Measurements from ENCODE around the gene TBC1D13. TPM values are rescaled to one million over a fixed set of nuclear protein-coding genes. Genes with fewer than 3 reads are reported as not detected.

Gene TBC1D13
- total RNA-seq, 2 experiments from 2014 or later, result 18.7 to 19.6 TPM

DNA sequence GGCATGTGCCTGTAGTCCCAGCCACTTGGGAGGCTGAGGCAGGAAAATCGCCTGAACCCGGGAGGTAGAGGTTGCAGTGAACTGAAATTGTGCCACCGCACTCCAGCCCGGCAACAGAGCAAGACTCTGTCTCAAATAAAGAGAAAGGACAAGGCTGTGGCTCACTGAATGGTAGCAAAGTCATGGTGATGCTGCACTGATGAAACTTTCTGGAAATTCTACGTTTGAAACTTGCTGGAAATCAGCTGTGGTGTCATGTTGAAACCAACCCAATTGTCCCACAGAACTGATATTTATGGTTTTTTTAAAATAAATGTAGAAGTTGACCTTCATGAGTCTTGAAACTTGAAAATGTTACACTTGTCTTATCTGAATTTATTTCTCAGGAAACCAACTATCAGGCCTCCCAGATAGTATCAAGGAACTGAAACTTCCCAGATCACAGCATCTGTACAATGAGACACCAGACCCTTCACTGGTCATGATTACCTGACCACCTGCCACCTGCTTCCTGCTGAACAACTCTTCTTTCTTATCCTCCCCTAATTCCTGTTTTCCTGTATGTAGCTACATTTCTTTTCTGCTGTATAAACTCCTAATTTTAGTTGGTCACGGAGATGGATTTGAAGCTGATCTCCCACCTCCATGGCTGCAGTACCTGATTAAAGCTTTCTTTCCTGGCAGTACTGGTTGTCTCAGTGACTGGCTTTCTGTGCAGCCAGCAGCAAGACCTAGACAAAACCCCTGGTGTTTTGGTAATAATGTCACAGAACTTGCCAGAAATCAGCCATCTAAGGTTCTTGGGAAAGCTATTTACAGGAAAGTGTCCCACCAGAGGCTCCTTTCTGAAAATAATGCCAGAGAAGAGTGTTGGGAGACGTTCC lies 5.6 kb upstream of the TBC1D13 start:
- POLR2A ChIA-PET, result no interaction called here
- CTCF ChIA-PET, result interaction anchor here (0.6 kb wide), 2 partner anchors 176 to 332 kb away, joined by 3 read pairs; no protein-coding TSS in a partner anchor

DNA sequence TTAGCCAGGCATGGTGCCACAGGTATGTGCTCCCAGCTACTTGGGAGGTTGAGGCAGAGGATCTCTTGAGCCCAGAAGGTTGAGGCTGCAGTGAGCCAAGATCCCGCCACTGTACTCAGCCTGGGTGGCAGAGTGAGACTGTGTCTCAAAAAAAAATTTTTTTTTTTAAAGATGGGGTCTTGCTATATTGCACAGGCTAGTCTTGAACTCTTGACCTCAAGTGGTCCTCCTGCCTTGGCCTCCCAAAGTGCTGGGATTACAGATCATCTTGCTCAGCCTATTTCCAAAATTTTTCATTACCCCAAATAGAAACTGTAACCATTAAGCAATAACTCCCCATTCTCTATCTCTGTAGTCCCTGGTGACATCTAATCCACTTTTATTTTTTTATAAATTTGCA lies 4.4 kb upstream of the TBC1D13 start:
- CTCF ChIA-PET, result interaction anchor here (1.0 kb wide), 1 partner anchor 344 kb away, joined by 3 read pairs; no protein-coding TSS in a partner anchor
- POLR2A ChIA-PET, result no interaction called here

DNA sequence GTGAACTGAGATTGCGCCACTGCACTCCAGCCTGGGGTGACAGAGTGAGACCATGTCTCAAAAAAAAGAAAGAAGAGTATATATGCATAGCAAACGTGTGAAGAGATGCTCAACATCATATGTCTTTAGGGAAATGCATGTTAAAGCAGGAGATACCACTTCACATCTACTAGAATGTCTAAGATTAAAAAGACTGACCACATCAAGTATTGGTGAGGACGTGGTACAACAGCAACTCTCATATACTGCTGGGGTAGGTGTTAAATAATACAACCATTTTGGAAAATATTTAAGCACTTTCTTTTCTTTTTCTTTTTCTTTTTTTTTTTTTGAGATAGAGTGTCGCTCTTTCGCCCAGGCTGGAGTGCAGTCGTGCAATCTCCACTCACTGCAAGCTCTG lies 1.6 kb upstream of the TBC1D13 start:
- ChIA-PET CTCF (interaction anchor here (0.6 to 0.7 kb wide), 2 partner anchors 17 to 151 kb away, joined by 3 read pairs; no protein-coding TSS in a partner anchor), POLR2A (interaction anchor here (0.6 kb wide), 1 partner anchor 8 kb away, joined by 3 read pairs; no protein-coding TSS in a partner anchor)

DNA sequence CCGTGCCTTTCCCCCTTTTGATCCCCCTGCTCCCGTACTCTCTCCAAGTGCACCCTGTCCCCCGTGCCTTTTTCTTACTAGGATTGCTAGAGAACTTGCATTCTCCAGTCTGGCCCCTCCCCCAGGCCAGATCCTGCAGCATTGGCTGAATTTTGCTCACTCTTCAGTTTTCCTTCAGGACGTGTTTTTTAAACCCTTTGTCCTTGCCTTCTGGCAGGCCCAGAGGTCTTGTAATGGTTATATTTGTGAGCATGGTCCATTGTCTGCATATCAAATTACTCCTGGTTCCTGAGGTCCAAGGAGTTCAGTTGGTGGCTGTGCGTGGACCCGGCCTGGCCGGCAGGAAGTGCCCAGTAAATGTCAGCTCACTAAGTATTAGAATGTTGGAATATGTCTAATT lies 606 bp downstream of the TBC1D13 start:
- ChIA-PET CTCF (interaction anchor here (1.5 kb wide), 1 partner anchor 12 kb away, joined by 3 read pairs; no protein-coding TSS in a partner anchor), POLR2A (no interaction called here)

DNA sequence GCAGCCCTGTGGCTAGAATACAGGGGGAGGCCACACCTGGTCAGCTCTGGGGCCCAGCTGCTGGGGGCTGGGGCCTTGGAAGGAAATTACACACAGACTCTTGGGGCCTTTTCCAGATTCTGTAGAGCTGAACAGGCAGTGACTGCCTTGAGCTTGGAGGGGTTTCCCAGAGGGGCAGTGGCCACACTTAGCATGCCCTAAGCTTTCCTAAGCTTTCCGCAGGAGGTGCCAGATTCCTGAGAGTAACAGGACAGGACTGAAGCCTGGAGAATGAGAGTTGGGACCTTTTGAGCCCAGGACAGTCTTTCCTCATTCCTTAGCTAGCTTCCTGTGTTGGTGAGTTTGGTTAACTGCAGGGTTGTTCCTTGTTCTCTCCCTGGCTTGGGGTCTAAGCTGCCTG lies 1.4 kb downstream of the TBC1D13 start:
- POLR2A ChIA-PET, result interaction anchor here (0.6 to 0.7 kb wide), 2 partner anchors 19 to 369 kb away, joined by 3 read pairs; no protein-coding TSS in a partner anchor
- CTCF ChIA-PET, result interaction anchor here (0.7 to 1.5 kb wide), 3 partner anchors 13 to 140 kb away, joined by 3 to 6 read pairs (median 4); partner anchors contain the start of gene PKN3

DNA sequence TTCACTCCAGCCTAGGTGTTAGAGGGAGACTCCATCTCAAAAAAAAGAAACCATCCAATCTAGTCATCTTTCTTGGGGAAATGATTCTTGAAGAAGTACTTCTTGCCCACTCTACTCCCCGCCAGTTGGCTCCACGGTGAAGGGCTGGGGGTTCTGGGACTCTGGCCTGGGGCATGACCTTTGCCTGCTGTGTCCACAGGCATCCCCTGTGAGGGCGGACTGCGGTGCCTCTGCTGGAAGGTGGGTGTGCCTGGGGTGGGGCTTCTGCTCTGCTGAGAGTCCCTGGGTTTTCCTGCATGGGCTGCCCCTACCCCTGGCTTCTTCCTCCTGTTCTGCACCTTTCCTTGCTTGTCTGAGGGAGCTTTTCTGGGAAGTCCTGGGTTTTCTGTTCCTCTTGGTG lies 3.5 kb downstream of the TBC1D13 start:
- POLR2A ChIA-PET, result no interaction called here

DNA sequence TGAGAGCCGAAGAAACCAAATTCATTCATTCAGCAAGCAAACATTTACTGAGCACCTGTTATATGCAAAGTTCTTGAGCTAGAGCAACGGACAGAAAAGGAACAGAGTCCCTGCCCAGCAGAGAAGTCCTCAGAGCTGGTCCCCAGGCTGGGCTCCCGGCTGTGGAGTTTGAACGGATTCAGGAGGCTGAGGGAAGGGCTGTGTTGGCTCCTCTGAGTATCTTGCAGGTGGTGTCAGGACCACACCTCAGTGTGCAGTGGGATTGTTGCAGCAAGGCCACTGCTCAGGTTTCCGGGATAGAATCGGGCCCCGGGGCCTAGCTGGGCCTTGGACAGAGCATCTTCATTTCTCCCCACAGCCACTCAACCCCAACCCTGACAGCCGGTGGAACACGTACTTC lies 5.1 kb downstream of the TBC1D13 start:
- ChIA-PET CTCF (no interaction called here), POLR2A (interaction anchor here (1.2 kb wide), 1 partner anchor 19 kb away, joined by 3 read pairs; no protein-coding TSS in a partner anchor)

More for the DNA sequence above, 3.5 kb downstream of the TBC1D13 start:
- CTCF ChIA-PET, result no interaction called here

DNA sequence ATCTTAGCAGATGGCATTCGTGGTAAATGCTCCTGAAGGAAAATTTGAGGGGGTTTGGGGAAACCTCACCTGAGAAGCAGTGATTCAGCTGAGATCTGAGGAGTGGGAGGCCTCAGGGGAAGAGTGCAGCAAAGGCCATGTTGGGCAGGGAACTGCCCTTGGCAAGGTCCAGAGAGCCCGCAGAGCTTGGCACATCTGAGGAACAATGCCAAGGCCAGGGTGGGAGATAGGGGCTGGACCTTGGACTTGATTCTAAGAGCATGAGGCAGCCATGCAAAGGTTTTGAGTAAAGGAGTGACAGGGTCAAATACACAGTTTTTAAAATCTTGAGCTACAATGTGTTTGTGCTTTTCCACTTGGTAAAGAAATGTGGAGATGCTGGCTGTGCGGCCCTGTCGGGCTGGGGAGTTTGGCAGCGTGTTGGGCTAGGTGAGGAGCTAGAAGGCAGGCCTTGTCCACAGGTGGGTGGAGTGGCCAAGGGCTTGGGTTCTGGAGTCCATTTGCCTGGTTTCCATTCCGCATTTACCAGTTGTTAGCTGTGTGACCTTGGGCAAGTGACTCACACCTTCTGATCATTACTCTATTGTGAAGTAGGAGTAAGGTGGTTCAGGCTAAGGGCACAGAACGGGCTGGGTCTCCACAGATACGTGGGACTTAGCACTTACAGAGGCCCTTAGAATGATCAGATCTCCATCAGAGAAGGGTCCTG lies 6.1 kb downstream of the TBC1D13 start:
- POLR2A ChIA-PET, result no interaction called here
- CTCF ChIA-PET, result interaction anchor here (0.6 kb wide), 1 partner anchor 865 kb away, joined by 4 read pairs; no protein-coding TSS in a partner anchor

DNA sequence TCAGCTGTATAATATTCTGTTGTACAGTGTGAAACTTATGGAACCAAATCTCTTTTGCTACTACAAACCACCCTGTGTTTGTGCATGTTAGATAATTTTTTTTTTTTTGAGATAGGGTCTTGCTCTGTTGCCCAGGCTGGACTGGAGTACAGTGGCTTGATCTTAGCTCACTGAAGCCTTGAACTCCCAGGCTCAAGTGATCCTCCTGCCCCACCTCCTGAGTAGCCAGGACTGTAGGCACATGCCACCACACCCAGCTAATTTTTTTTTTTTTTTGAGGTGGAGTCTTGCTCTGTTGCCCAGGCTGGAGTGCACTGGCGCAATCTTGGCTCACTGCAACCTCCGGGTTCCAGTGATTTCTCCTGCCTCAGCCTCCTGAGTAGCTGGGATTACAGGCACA lies 7.9 kb downstream of the TBC1D13 start:
- POLR2A ChIA-PET, result interaction anchor here (0.6 kb wide), 1 partner anchor 336 kb away, joined by 4 read pairs; no protein-coding TSS in a partner anchor

DNA sequence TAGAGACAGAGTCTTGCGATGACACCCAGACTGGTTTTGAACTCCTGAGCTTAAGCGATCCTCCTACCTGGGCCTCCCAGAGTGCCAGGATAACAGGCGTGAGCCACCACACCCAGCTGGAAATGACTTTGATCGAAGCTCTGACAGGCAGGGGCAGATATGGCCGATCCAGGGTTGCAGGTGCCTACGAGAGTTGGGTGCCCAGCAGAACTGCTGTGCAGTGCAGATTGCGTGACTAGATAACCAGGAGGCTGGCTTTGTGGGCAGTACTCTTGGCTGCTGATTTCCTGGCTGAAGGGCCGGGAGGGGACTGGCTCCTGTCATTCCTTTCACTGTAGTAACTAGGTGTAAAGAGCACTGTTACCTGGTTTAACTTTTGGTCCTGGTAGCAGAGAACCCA lies 11.8 kb downstream of the TBC1D13 start:
- ChIA-PET POLR2A (no interaction called here), CTCF (interaction anchor here (0.8 kb wide), 1 partner anchor 19 kb away, joined by 7 read pairs; the partner anchor contains the start of gene ENDOG)

More for the DNA sequence above, 7.9 kb downstream of the TBC1D13 start:
- CTCF ChIA-PET, result interaction anchor here (0.6 to 0.9 kb wide), 2 partner anchors 133 to 442 kb away, joined by 3 read pairs; no protein-coding TSS in a partner anchor

DNA sequence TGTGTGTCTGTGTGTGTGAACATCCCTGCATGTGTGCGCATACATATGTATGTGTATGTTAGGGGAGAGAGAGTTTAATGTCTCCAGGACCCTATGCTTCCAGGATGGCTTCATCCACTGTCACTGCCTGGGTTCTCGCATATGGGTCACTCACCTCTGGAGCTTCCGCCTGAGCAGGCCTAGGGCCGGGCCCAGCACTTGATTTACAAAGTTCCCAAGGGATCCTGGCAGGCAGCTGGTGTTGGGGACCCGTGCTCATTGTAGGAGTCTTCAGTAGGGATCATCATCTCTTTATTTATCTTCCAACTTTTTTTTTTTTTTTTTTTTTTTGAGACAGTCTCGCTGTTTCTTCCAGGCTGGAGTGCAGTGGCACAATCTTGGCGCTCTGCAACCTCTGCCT lies 13.0 kb downstream of the TBC1D13 start:
- ChIA-PET CTCF (no interaction called here), POLR2A (interaction anchor here (0.6 kb wide), 1 partner anchor 155 kb away, joined by 8 read pairs; no protein-coding TSS in a partner anchor)

DNA sequence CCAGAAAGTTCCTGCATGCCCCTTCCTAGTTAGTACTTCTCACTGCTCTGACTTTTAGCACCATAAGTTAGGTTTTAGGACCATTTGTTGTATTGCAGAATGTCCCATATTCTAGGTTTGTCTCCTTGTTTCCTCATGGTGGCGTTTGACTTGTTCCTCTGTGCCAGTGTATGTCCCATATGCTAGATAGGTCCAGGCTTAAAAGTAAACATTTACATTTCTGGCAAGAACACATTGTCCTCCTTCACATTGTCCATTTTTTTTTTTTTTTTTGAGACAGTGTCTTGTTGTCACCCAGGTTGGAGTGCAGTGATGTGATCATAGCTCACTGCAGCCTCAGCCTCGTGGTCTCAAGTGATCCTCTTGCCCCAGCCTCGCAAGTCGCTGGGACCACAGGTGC lies 15.4 kb downstream of the TBC1D13 start:
- CTCF ChIA-PET, result interaction anchor here (0.6 kb wide), 2 partner anchors 16 to 17 kb away, joined by 3 read pairs; no protein-coding TSS in a partner anchor
- POLR2A ChIA-PET, result interaction anchor here (0.6 kb wide), 1 partner anchor 118 kb away, joined by 3 read pairs; no protein-coding TSS in a partner anchor

DNA sequence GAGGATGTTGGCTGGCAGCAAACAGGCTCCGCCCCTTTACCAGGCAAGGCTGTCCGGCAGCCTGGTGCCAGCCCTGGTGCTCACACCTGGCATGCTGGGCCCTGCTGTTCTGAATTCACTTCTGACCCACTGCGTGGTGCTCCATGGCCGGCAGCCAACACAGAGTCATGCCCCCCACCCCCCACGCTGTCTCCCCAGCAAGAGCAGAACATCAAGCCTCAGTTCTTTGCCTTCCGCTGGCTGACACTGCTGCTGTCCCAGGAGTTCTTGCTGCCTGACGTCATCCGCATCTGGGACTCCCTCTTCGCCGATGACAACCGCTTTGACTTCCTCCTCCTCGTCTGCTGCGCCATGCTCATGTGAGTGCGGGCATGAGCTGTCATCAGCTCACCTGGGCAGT lies 18.6 kb downstream of the TBC1D13 start:
- ChIA-PET CTCF (interaction anchor here (2.2 kb wide), 1 partner anchor 12 kb away, joined by 5 read pairs; the partner anchor contains the start of gene ENDOG), POLR2A (interaction anchor here (0.7 kb wide), 1 partner anchor 364 kb away, joined by 5 read pairs; no protein-coding TSS in a partner anchor)

DNA sequence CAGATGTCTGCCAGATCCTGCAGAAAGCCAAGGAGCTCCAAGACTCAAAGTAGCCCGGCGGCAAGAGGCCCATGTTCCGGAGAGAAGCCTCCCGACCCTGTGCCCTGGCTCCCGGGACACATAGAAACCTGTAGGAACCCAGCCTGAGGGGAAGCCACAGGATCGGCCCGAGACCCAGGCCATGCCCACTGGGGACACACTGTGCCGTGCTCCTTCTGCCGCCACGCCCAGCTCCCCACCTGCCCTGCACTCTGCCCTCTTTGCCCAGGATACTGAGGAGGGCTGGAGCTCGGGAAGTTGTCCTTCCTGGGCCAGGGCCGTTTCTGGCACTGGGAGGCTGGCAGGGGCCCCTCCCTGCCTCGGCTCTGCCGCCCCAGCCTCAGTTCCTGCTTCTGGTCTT lies 20.8 kb downstream of the TBC1D13 start:
- ChIA-PET POLR2A (no interaction called here), CTCF (interaction anchor here (1.5 kb wide), 1 partner anchor 10 kb away, joined by 6 read pairs; the partner anchor contains the start of gene ENDOG)

DNA sequence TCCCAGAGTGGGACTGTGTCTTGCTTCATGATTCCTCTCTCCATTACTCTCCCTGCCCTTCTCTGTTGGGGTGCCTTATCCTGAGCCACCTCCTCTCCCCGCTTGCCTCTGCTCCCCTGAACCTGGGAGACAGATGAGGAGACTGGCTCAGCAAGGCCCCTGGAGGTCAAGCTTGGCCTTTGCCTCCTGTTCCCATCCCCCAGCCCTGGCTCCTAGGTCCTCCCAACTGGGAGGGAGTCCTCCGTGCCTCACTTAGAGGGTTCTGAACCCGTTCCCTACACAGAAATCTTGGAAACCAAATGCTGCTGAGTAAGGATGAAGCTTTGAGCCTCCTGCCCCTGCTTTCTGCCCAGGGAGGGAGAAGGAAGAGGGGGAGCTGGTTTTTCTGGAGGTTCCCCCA lies 21.5 kb downstream of the TBC1D13 start:
- CTCF ChIA-PET, result interaction anchor here (0.5 to 1.2 kb wide), 3 partner anchors 10 to 259 kb away, joined by 3 to 5 read pairs (median 3); partner anchors contain the start of gene ENDOG
- POLR2A ChIA-PET, result no interaction called here

DNA sequence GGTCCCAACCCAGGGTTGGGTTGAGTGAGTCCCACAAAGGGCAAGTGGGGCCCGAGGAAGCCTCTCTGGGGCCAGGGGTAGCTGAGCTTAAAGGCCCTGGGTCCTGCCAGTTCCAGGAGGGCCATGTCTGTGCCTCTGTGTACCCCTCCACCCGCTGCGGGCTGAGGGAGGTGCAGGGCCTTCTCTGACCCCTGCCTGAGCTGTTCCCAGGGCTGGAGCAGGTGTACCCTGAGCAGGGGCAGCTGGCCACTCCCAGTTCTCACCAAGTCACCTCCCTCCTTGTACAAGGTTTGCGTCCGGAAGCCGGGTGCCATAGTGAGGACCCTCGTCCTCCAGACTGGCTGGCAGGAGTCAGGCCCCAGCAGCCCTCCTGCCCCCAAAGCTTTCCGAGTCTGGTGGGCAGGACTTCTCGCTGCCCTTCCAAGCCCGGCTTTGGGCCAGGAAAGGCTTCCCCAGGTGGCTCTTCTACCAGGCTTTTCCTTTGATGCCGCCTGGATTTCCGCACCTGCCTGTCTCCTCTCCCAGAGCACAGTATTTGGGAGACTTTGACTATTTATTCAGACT lies 22.1 kb downstream of the TBC1D13 start:
- CTCF ChIA-PET, result interaction anchor here (0.5 to 1.2 kb wide), 3 partner anchors 9 to 258 kb away, joined by 3 to 5 read pairs (median 3); partner anchors contain the start of gene ENDOG
- POLR2A ChIA-PET, result no interaction called here

DNA sequence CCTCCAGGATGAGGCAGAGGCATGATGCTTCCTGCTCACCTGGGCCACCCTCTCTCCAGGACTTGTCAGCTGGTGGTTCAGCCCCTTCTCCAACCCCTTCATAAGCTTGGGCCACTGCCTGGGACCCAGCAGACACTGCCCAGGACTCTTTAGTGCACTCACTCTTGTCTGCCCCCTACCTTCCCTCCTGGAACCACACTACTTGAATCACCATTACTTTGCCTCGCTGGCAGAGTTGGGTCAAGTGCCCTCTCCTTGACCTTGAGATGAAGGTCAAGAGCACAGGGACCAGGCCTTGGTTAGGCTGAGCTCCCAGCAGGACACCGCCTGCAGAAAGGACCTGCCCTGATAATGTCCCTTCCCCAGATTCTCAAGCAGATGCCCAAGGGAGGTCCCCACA lies 22.8 kb downstream of the TBC1D13 start:
- CTCF ChIA-PET, result interaction anchor here (1.2 kb wide), 2 partner anchors 8 to 119 kb away, joined by 3 to 5 read pairs; partner anchors contain the start of gene ENDOG
- POLR2A ChIA-PET, result no interaction called here

DNA sequence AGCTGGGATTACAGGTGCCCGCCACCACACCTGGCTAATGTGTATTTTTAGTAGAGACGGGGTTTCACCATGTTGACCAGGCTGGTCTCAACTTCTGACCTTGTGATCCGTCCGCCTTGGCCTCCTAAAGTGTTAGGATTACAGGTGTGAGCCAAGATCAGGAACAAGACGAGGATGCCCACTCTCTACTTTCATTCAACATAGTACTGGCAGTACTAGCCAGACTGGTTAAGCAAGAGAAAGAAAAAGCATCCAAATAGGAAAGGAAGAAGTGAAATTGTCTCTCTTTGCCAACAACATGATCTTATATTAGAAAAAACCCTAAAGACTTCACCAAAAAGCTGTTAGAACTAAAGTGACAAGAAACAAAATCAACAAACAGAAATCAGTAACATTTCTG lies 23.8 kb downstream of the TBC1D13 start:
- ChIA-PET POLR2A (no interaction called here), CTCF (no interaction called here)

All from activated CD8-positive, alpha-beta memory T cell treated with anti-CD3 and anti-CD28 coated beads for 36 hours (primary cell).